Breast epithelium (tissue), 4 donors: Measurements from ENCODE around the gene EML6. TPM values are rescaled to one million over a fixed set of nuclear protein-coding genes. Genes with fewer than 3 reads are reported as not detected.

Experiments
- DNase-seq, 2 donors: peaks; one replicate each; pipeline ENCODE4 v3.0.0-alpha.2; 2019; ENCODE audit warnings: low spot score in 2 of 2
- H3K27ac ChIP-seq, 2 donors: fragments of 200-600 bp; sonication (generic) in 1 of 2; one replicate each; pipeline ENCODE4 v1.5.1; 2016 to 2019; ENCODE audit warnings: mild to moderate bottlenecking in 1 of 2
- H3K27me3 ChIP-seq, 2 donors: fragments of 200-600 bp; sonication (generic) in 1 of 2; one replicate each; pipeline versions ENCODE4 v1.5.1 to v1.6.0; 2017 to 2019; ENCODE audit warnings: control low read depth in 1 of 2, mild to moderate bottlenecking in 1 of 2
- H3K36me3 ChIP-seq: fragments of 200-600 bp; one replicate; pipeline ENCODE4 v1.5.1; 2019
- H3K4me1 ChIP-seq, 2 donors: fragments of 200-600 bp; sonication (generic); one replicate each; pipeline ENCODE4 v1.5.1; 2016 to 2019; ENCODE audit warnings: control low read depth in 1 of 2
- H3K4me3 ChIP-seq, 3 donors: fragments of 200-600 bp; sonication (generic); 1 replicate in 2 of 3; 2 replicates in 1 of 3; pipeline ENCODE4 v1.5.1; 2016 to 2019; ENCODE audit warnings: mild to moderate bottlenecking in 3 of 3, moderate library complexity in 2 of 3
- H3K9me3 ChIP-seq, 2 donors: fragments of 200-600 bp; sonication (generic) in 1 of 2; one replicate each; pipeline ENCODE4 v1.5.1; 2016 to 2019; ENCODE audit warnings: control low read depth in 1 of 2
- CTCF ChIP-seq, 3 donors: fragments of 450-650 bp; IDR thresholded peaks; one replicate each; pipeline ENCODE4 v1.5.1; 2016 to 2017; ENCODE audit warnings: antibody characterized with exemption in 3 of 3, mild to moderate bottlenecking in 3 of 3, moderate library complexity in 3 of 3
- POLR2A ChIP-seq: fragments of 450-650 bp; IDR thresholded peaks from one replicate; pipeline ENCODE4 v1.6.1; 2016; ENCODE audit warnings: antibody characterized with exemption, mild to moderate bottlenecking, moderate library complexity
- POLR2AphosphoS5 ChIP-seq, 3 donors: sonication (generic); formaldehyde crosslinking; IDR thresholded peaks; one replicate each; pipeline ENCODE4 v1.6.1; 2017; ENCODE audit warnings: antibody characterized with exemption in 3 of 3
- intact Hi-C: fragments of 100-400 bp; cut with DNase I; formaldehyde crosslinking; loops from one replicate; pipeline ENCODE4 v1.15.1; 2023; ENCODE audit warnings: low total_unique reads
- total RNA-seq, 3 donors: library from RNA; depleted of rRNA; stranded (reverse); fragments of >200 nt; gene quantifications; one replicate each; pipeline ENCODE4 v1.1.0, GENCODE V29; 2016

Gene EML6
- total RNA-seq, 3 donors from 2014 or later: 1.9 to 5.9 (median 2.3) TPM

- Histone ChIP-seq H3K4me3 (no peak overlapping the region), H3K4me1 (no peaks in the 10 kb centered on the region), H3K27ac (no peak overlapping the region), H3K27me3 (no peaks in the 10 kb centered on the region), H3K36me3 (no peaks in the 10 kb centered on the region), H3K9me3 (peaks cover 0 to 4% of the 10 kb centered on the region in 2 donors)
- intact Hi-C loops: no loop called here
- TF ChIP-seq CTCF (IDR thresholded peaks at IDR 0.05): no peak
- TF ChIP-seq POLR2AphosphoS5 (IDR thresholded peaks at IDR 0.05): no peak
- no peak for TF ChIP-seq POLR2A
- DNase-seq: no peak
These were observed 200.7 kb downstream of the EML6 start for GRCh38 chr2:54924121-54924520.

GRCh38 chr2:54925022-54925421 lies 201.6 kb downstream of the EML6 start:
- TF ChIP-seq POLR2A (no peak), POLR2AphosphoS5 (IDR thresholded peaks at IDR 0.05) (no peak), CTCF (IDR thresholded peaks at IDR 0.05) (no peak)

GRCh38 chr2:54927085-54927750 lies 203.8 kb downstream of the EML6 start:
- H3K9me3 ChIP-seq: no peaks in the 10 kb centered on the region
- H3K27ac ChIP-seq: no peak overlapping the region
- intact Hi-C loops: no loop called here
- TF ChIP-seq POLR2A (no peak), POLR2AphosphoS5 (IDR thresholded peaks at IDR 0.05) (no peak), CTCF (IDR thresholded peaks at IDR 0.05) (no peak)
- no peak for DNase-seq
- no peak overlapping the region for H3K4me3 ChIP-seq
- H3K27me3 ChIP-seq: no peaks in the 10 kb centered on the region
- no peaks in the 10 kb centered on the region for H3K36me3 ChIP-seq
- H3K4me1 ChIP-seq: no peaks in the 10 kb centered on the region

More at GRCh38 chr2:54925022-54925421, 201.6 kb downstream of the EML6 start:
- Histone ChIP-seq H3K9me3 (peaks cover 0 to 4% of the 10 kb centered on the region in 2 donors), H3K4me3 (no peak overlapping the region), H3K27me3 (no peaks in the 10 kb centered on the region), H3K4me1 (no peaks in the 10 kb centered on the region), H3K36me3 (no peaks in the 10 kb centered on the region), H3K27ac (no peak overlapping the region)
- no peak for DNase-seq
- intact Hi-C loops: no loop called here

- H3K9me3 ChIP-seq: no peaks in the 10 kb centered on the region
- no peak for DNase-seq
- no peaks in the 10 kb centered on the region for H3K36me3 ChIP-seq
- peak overlapping the region; percentile 61 for H3K27ac ChIP-seq
- H3K4me3 ChIP-seq: no peak overlapping the region
- no peak for TF ChIP-seq POLR2A
- TF ChIP-seq POLR2AphosphoS5 (IDR thresholded peaks at IDR 0.05): no peak
- TF ChIP-seq CTCF (IDR thresholded peaks at IDR 0.05): no peak
- no peaks in the 10 kb centered on the region for H3K27me3 ChIP-seq
- intact Hi-C loops: no loop called here
- H3K4me1 ChIP-seq: no peaks in the 10 kb centered on the region
These were observed 204.5 kb downstream of the EML6 start for GRCh38 chr2:54927751-54928615.

GRCh38 chr2:54928719-54929118 lies 205.3 kb downstream of the EML6 start:
- TF ChIP-seq POLR2AphosphoS5 (IDR thresholded peaks at IDR 0.05): no peak
- no peak for TF ChIP-seq POLR2A
- no peak for TF ChIP-seq CTCF (IDR thresholded peaks at IDR 0.05)
- no peaks in the 10 kb centered on the region for H3K27me3 ChIP-seq
- H3K9me3 ChIP-seq: no peaks in the 10 kb centered on the region
- intact Hi-C loops: no loop called here
- H3K4me3 ChIP-seq: no peak overlapping the region
- DNase-seq: peak in 1 of 2 donors; percentile 59
- H3K27ac ChIP-seq: peak overlapping the region; percentile 61
- no peaks in the 10 kb centered on the region for H3K36me3 ChIP-seq
- no peaks in the 10 kb centered on the region for H3K4me1 ChIP-seq
